ENCODE measurements around the gene NPS.

NPS gene

GRCh38 chr10:127523476-127523875 is 25.6 kb upstream of the NPS start:
- Histone ChIP-seq H3K27me3 (ENCODE audit: insufficient read depth, low read length) (no peaks in the 10 kb centered on the region), H3K4me1 (ENCODE audit: control insufficient read depth in 1 of 2, insufficient read depth in 2 of 2, low read length in 2 of 2) (no peaks in the 10 kb centered on the region), H3K79me2 (ENCODE audit: control insufficient read depth, insufficient read depth, low read length, poor library complexity) (no peaks in the 10 kb centered on the region), H4K8ac (ENCODE audit: low read depth, low read length) (no peak overlapping the region), H3K4ac (ENCODE audit: low read depth, low read length) (no peak overlapping the region), H2AK5ac (ENCODE audit: low read length) (no peak overlapping the region), H2BK12ac (ENCODE audit: low read length) (no peak overlapping the region), H3K27ac (ENCODE audit: low read depth, low read length) (no peak overlapping the region), H3K4me2 (ENCODE audit: low read length) (no peak overlapping the region), H3K9ac (ENCODE audit: low read length) (no peak overlapping the region), H2BK120ac (ENCODE audit: insufficient read depth, low read length, poor library complexity) (no peak overlapping the region), H3K14ac (ENCODE audit: low read length) (no peak overlapping the region), H3K9me3 (ENCODE audit: insufficient read depth, low read depth, low read length) (no peaks in the 10 kb centered on the region), H4K12ac (ENCODE audit: low read depth, low read length) (no peak overlapping the region), H2BK5ac (ENCODE audit: low read depth, low read length, poor library complexity) (no peak overlapping the region), H3K4me3 (ENCODE audit: low read depth, low read length) (no peak overlapping the region), H3K79me1 (ENCODE audit: low read length) (no peaks in the 10 kb centered on the region), H3K36me3 (ENCODE audit: control insufficient read depth in 1 of 2, insufficient read depth in 2 of 2, low read length in 2 of 2) (no peaks in the 10 kb centered on the region), H4K91ac (ENCODE audit: low read depth, low read length) (no peak overlapping the region), H2AFZ (ENCODE audit: insufficient read depth, low read length, poor library complexity) (no peak overlapping the region), H3K18ac (ENCODE audit: low read length) (no peak overlapping the region), H3K23ac (ENCODE audit: low read length) (no peak overlapping the region)
- WGBS (ENCODE audit: extremely low coverage, insufficient coverage, insufficient read length), result no CpG with 5 or more reads among the region's 6 CpGs
- no peak for DNase-seq

GRCh38 chr10:127524229-127524628 is 24.9 kb upstream of the NPS start:
- Histone ChIP-seq H4K8ac (ENCODE audit: low read depth, low read length) (no peak overlapping the region), H3K23ac (ENCODE audit: low read length) (no peak overlapping the region), H3K4ac (ENCODE audit: low read depth, low read length) (no peak overlapping the region), H3K18ac (ENCODE audit: low read length) (no peak overlapping the region), H4K91ac (ENCODE audit: low read depth, low read length) (no peak overlapping the region), H4K12ac (ENCODE audit: low read depth, low read length) (no peak overlapping the region), H3K4me2 (ENCODE audit: low read length) (no peak overlapping the region), H3K79me2 (ENCODE audit: control insufficient read depth, insufficient read depth, low read length, poor library complexity) (no peaks in the 10 kb centered on the region), H3K4me3 (ENCODE audit: low read depth, low read length) (no peak overlapping the region), H3K9ac (ENCODE audit: low read length) (no peak overlapping the region), H3K9me3 (ENCODE audit: insufficient read depth, low read depth, low read length) (no peaks in the 10 kb centered on the region), H3K14ac (ENCODE audit: low read length) (no peak overlapping the region), H3K79me1 (ENCODE audit: low read length) (no peaks in the 10 kb centered on the region), H2AK5ac (ENCODE audit: low read length) (no peak overlapping the region), H3K36me3 (ENCODE audit: control insufficient read depth in 1 of 2, insufficient read depth in 2 of 2, low read length in 2 of 2) (no peaks in the 10 kb centered on the region), H2BK12ac (ENCODE audit: low read length) (no peak overlapping the region), H3K27ac (ENCODE audit: low read depth, low read length) (no peak overlapping the region), H2BK5ac (ENCODE audit: low read depth, low read length, poor library complexity) (no peak overlapping the region), H2AFZ (ENCODE audit: insufficient read depth, low read length, poor library complexity) (no peak overlapping the region), H3K27me3 (ENCODE audit: insufficient read depth, low read length) (no peaks in the 10 kb centered on the region), H2BK120ac (ENCODE audit: insufficient read depth, low read length, poor library complexity) (no peak overlapping the region), H3K4me1 (ENCODE audit: control insufficient read depth in 1 of 2, insufficient read depth in 2 of 2, low read length in 2 of 2) (no peaks in the 10 kb centered on the region)
- no CpG with 5 or more reads among the region's 1 CpG for WGBS (ENCODE audit: extremely low coverage, insufficient coverage, insufficient read length)
- DNase-seq, result no peak

GRCh38 chr10:127524908-127525665 is 24.0 kb upstream of the NPS start:
- Histone ChIP-seq H2AFZ (ENCODE audit: insufficient read depth, low read length, poor library complexity) (no peak overlapping the region), H3K9ac (ENCODE audit: low read length) (no peak overlapping the region), H2AK5ac (ENCODE audit: low read length) (no peak overlapping the region), H3K9me3 (ENCODE audit: insufficient read depth, low read depth, low read length) (no peaks in the 10 kb centered on the region), H3K4me3 (ENCODE audit: low read depth, low read length) (no peak overlapping the region), H2BK5ac (ENCODE audit: low read depth, low read length, poor library complexity) (no peak overlapping the region), H3K79me1 (ENCODE audit: low read length) (no peaks in the 10 kb centered on the region), H4K8ac (ENCODE audit: low read depth, low read length) (no peak overlapping the region), H3K4me1 (ENCODE audit: control insufficient read depth in 1 of 2, insufficient read depth in 2 of 2, low read length in 2 of 2) (no peaks in the 10 kb centered on the region), H3K79me2 (ENCODE audit: control insufficient read depth, insufficient read depth, low read length, poor library complexity) (no peaks in the 10 kb centered on the region), H3K23ac (ENCODE audit: low read length) (no peak overlapping the region), H2BK120ac (ENCODE audit: insufficient read depth, low read length, poor library complexity) (no peak overlapping the region), H4K12ac (ENCODE audit: low read depth, low read length) (no peak overlapping the region), H3K36me3 (ENCODE audit: control insufficient read depth in 1 of 2, insufficient read depth in 2 of 2, low read length in 2 of 2) (no peaks in the 10 kb centered on the region), H3K4ac (ENCODE audit: low read depth, low read length) (no peak overlapping the region), H3K4me2 (ENCODE audit: low read length) (no peak overlapping the region), H2BK12ac (ENCODE audit: low read length) (no peak overlapping the region), H3K27ac (ENCODE audit: low read depth, low read length) (no peak overlapping the region), H3K18ac (ENCODE audit: low read length) (no peak overlapping the region), H4K91ac (ENCODE audit: low read depth, low read length) (no peak overlapping the region), H3K27me3 (ENCODE audit: insufficient read depth, low read length) (no peaks in the 10 kb centered on the region), H3K14ac (ENCODE audit: low read length) (no peak overlapping the region)
- DNase-seq, result no peak
- WGBS (ENCODE audit: extremely low coverage, insufficient coverage, insufficient read length), result no CpG with 5 or more reads among the region's 7 CpGs

- Histone ChIP-seq H3K9me3 (ENCODE audit: insufficient read depth, low read depth, low read length) (no peaks in the 10 kb centered on the region), H3K36me3 (ENCODE audit: control insufficient read depth in 1 of 2, insufficient read depth in 2 of 2, low read length in 2 of 2) (no peaks in the 10 kb centered on the region), H3K4ac (ENCODE audit: low read depth, low read length) (no peak overlapping the region), H2BK12ac (ENCODE audit: low read length) (no peak overlapping the region), H3K4me1 (ENCODE audit: control insufficient read depth in 1 of 2, insufficient read depth in 2 of 2, low read length in 2 of 2) (no peaks in the 10 kb centered on the region), H4K12ac (ENCODE audit: low read depth, low read length) (no peak overlapping the region), H3K9ac (ENCODE audit: low read length) (no peak overlapping the region), H3K79me1 (ENCODE audit: low read length) (no peaks in the 10 kb centered on the region), H2AFZ (ENCODE audit: insufficient read depth, low read length, poor library complexity) (no peak overlapping the region), H4K8ac (ENCODE audit: low read depth, low read length) (no peak overlapping the region), H3K27me3 (ENCODE audit: insufficient read depth, low read length) (no peaks in the 10 kb centered on the region), H3K14ac (ENCODE audit: low read length) (no peak overlapping the region), H2AK5ac (ENCODE audit: low read length) (no peak overlapping the region), H3K4me2 (ENCODE audit: low read length) (no peak overlapping the region), H3K23ac (ENCODE audit: low read length) (no peak overlapping the region), H3K27ac (ENCODE audit: low read depth, low read length) (no peak overlapping the region), H2BK120ac (ENCODE audit: insufficient read depth, low read length, poor library complexity) (no peak overlapping the region), H4K91ac (ENCODE audit: low read depth, low read length) (no peak overlapping the region), H3K18ac (ENCODE audit: low read length) (no peak overlapping the region), H2BK5ac (ENCODE audit: low read depth, low read length, poor library complexity) (no peak overlapping the region), H3K79me2 (ENCODE audit: control insufficient read depth, insufficient read depth, low read length, poor library complexity) (no peaks in the 10 kb centered on the region), H3K4me3 (ENCODE audit: low read depth, low read length) (no peak overlapping the region)
- no peak for DNase-seq
- no CpG with 5 or more reads among the region's 3 CpGs for WGBS (ENCODE audit: extremely low coverage, insufficient coverage, insufficient read length)
Measured at GRCh38 chr10:127525686-127526085, 23.4 kb upstream of the NPS start.

Measured in trophoblast cell (in vitro differentiated cells and primary cell).